Measurements from ENCODE around the gene ILK.

ILK gene

DNA sequence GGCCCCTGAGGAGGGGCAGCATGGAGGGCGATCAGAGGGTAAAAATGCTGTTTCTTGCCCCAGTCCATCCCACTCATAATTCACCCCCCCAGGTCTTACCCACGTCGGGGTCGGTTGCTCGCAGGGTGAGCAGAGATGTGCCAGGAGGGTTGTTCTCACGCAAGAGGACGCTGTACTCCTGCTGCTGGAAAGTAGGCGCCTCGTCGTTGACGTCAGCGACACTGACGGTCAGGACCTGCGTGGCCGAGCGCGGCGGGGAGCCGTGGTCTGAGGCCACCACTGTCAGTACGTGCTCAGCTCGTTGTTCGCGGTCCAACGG is 26.0 kb downstream of the ILK start:
- no peak for TF ChIP-seq ZFX (IDR thresholded peaks at IDR 0.05)
- TF ChIP-seq, protein P1, sequence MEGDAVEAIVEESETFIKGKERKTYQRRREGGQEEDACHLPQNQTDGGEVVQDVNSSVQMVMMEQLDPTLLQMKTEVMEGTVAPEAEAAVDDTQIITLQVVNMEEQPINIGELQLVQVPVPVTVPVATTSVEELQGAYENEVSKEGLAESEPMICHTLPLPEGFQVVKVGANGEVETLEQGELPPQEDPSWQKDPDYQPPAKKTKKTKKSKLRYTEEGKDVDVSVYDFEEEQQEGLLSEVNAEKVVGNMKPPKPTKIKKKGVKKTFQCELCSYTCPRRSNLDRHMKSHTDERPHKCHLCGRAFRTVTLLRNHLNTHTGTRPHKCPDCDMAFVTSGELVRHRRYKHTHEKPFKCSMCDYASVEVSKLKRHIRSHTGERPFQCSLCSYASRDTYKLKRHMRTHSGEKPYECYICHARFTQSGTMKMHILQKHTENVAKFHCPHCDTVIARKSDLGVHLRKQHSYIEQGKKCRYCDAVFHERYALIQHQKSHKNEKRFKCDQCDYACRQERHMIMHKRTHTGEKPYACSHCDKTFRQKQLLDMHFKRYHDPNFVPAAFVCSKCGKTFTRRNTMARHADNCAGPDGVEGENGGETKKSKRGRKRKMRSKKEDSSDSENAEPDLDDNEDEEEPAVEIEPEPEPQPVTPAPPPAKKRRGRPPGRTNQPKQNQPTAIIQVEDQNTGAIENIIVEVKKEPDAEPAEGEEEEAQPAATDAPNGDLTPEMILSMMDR (conservative IDR thresholded peaks at IDR 0.05), result no peak
- peak overlapping the region; percentile 46 for H3K27ac ChIP-seq

- H3K27ac ChIP-seq, result peak overlapping the region; percentile 46
- TF ChIP-seq, protein P1 (conservative IDR thresholded peaks at IDR 0.05), result no peak
- peak; percentile 42; the same call in 1 of the 2 replicates for TF ChIP-seq ZFX (IDR thresholded peaks at IDR 0.05)
These were observed 26.5 kb downstream of the ILK start for GRCh38 chr11:6629892-6630631.

- H3K27ac ChIP-seq, result peak overlapping the region; percentile 46
- TF ChIP-seq, protein P1 (conservative IDR thresholded peaks at IDR 0.05), result no peak
- no peak for TF ChIP-seq ZFX (IDR thresholded peaks at IDR 0.05)
These were observed 27.2 kb downstream of the ILK start for GRCh38 chr11:6630632-6631291.

- no peak for TF ChIP-seq ZFX (IDR thresholded peaks at IDR 0.05)
- TF ChIP-seq, protein P1 (conservative IDR thresholded peaks at IDR 0.05), result no peak
- no peak overlapping the region for H3K27ac ChIP-seq
These were observed 27.9 kb downstream of the ILK start for GRCh38 chr11:6631361-6631890.

GRCh38 chr11:6632116-6633073 is 28.8 kb downstream of the ILK start:
- no peak for TF ChIP-seq ZFX (IDR thresholded peaks at IDR 0.05)
- TF ChIP-seq, protein P1 (conservative IDR thresholded peaks at IDR 0.05), result no peak
- H3K27ac ChIP-seq, result no peak overlapping the region

DNA sequence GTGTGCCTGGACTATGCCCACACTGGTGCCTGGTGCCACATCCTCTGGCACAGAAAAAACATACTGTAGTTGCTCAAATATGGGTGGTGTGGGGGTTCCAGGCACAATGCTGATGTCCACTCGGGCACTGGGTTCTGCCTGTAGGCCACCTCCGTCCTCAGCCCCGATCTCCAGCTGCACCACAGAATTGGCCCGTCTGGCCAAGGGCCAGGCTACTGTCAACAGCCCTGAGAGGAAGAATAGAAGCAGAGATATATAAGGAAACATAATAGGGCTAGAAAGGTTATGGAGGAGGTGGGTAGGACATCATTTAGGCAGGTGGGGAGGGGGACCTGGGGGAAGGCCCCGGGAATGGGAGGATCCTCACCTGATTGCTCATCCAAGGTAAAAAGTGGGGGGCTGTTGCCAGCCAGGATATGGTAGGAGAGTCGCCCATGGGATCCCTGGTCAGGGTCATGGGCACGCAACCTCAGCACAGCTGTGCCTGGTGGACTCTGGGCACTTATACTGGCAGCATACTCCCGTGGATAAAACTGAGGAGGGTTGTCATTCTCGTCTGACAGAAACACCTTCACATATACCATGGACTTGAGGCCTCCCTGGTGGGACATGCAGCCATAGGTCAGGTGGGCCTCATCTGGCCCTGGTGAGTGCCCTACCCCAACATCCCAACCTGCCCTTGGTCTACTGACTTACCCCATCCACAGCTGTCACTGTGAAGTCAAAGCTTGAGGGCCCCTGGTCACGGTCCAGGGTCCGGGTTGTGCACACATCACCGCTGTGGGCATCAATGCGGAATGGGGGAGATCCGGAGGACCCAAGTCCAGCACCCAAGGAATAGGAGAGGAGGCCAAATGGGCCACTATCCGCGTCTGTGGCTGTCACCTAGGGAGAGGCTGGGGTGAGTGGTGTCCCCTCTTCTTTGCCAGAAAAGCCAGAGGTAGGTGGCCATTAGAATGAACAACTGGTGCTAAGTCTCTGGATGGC is 30.1 kb downstream of the ILK start:
- TF ChIP-seq, protein P1 (conservative IDR thresholded peaks at IDR 0.05), result no peak
- TF ChIP-seq ZFX (IDR thresholded peaks at IDR 0.05), result no peak
- H3K27ac ChIP-seq, result no peak overlapping the region

All from C4-2B (cell line).